ENCODE results near the gene ATP10B. TPM values are rescaled to one million over a fixed set of nuclear protein-coding genes. Genes with fewer than 3 reads are reported as not detected.

ATP10B gene
- total RNA-seq: not detected in 2 replicates

GRCh38 chr5:160852049-160852448, at the start of gene ATP10B:
Gene ATP10B, minus strand, starts transcription at chr5:160852211. Its CDS starts 164,137 bp downstream, at chr5:160688074.

